Neural progenitor cell (in vitro differentiated cells): ENCODE measurements around the gene BAG5. TPM values are rescaled to one million over a fixed set of nuclear protein-coding genes. Genes with fewer than 3 reads are reported as not detected.

Experiments used
- DNase-seq: peaks from one replicate; pipeline ENCODE4 v3.0.0-alpha.2; 2016; ENCODE audit warnings: low spot score
- H2AFZ ChIP-seq: fragments of 200-600 bp; sonication (generic); replicated peaks from 2 replicates; pipeline ENCODE4 v1.6.1; 2016; ENCODE audit warnings: antibody characterized with exemption
- H3F3A ChIP-seq: fragments of 200-600 bp; sonication (generic); 2 replicates; pipeline ENCODE4 v1.6.1; 2016; ENCODE audit warnings: antibody characterized with exemption, low read depth
- H3K27ac ChIP-seq: fragments of 200-600 bp; sonication (generic); 2 replicates; pipeline ENCODE4 v1.5.1; 2016; ENCODE audit warnings: mild to moderate bottlenecking
- H3K27me3 ChIP-seq: fragments of 200-600 bp; sonication (generic); 2 replicates; pipeline ENCODE4 v1.6.1; 2016; ENCODE audit warnings: mild to moderate bottlenecking, moderate library complexity
- H3K36me3 ChIP-seq: fragments of 200-600 bp; sonication (generic); 2 replicates; pipeline ENCODE4 v1.5.1; 2016
- H3K4me1 ChIP-seq: fragments of 200-600 bp; sonication (generic); 2 replicates; pipeline ENCODE4 v1.6.1; 2016; ENCODE audit warnings: mixed run types
- H3K4me2 ChIP-seq: fragments of 200-600 bp; sonication (generic); 2 replicates; pipeline ENCODE4 v1.6.1; 2016
- H3K4me3 ChIP-seq: fragments of 200-600 bp; sonication (generic); 2 replicates; pipeline ENCODE4 v1.5.1; 2016
- H3K79me2 ChIP-seq: fragments of 200-600 bp; sonication (generic); 2 replicates; pipeline ENCODE4 v1.6.1; 2016; ENCODE audit warnings: low read depth
- H3K9ac ChIP-seq: fragments of 200-600 bp; sonication (generic); 2 replicates; pipeline ENCODE4 v1.6.1; 2016
- H3K9me3 ChIP-seq: fragments of 200-600 bp; sonication (generic); 2 replicates; pipeline ENCODE4 v1.5.1; 2016; ENCODE audit warnings: low read depth
- H4K20me1 ChIP-seq: fragments of 200-600 bp; sonication (generic); 2 replicates; pipeline ENCODE4 v1.6.1; 2016; ENCODE audit warnings: low read depth
- H3K27ac Mint-ChIP-seq: 3 replicates; pipeline ENCODE4 v1.8.0; 2021; ENCODE audit warnings: mixed read lengths
- H3K27me3 Mint-ChIP-seq: 2 replicates; pipeline ENCODE4 v1.8.0; 2022; ENCODE audit warnings: low read depth, mild to moderate bottlenecking, inconsistent platforms, moderate library complexity, mixed read lengths; ENCODE audit not compliant: insufficient read depth
- H3K36me3 Mint-ChIP-seq: 3 replicates; pipeline ENCODE4 v1.8.0; 2021; ENCODE audit warnings: mixed read lengths
- H3K4me1 Mint-ChIP-seq: 3 replicates; pipeline ENCODE4 v1.8.0; 2021; ENCODE audit warnings: mixed read lengths
- H3K4me3 Mint-ChIP-seq: 3 replicates; pipeline ENCODE4 v1.8.0; 2021; ENCODE audit warnings: mild to moderate bottlenecking, moderate library complexity, mixed read lengths
- H3K9me3 Mint-ChIP-seq: 3 replicates; pipeline ENCODE4 v1.8.0; 2020; ENCODE audit warnings: mixed read lengths
- CTCF ChIP-seq: fragments of 200-600 bp; sonication (generic); IDR thresholded peaks from 2 replicates; pipeline ENCODE4 v1.5.1; 2017; ENCODE audit warnings: antibody characterized with exemption, mild to moderate bottlenecking
- EZH2 ChIP-seq: fragments of 200-600 bp; sonication (generic); IDR thresholded peaks from 2 replicates; pipeline ENCODE4 v1.6.1; 2017; ENCODE audit warnings: antibody characterized with exemption, mild to moderate bottlenecking, moderate library complexity
- EZH2phosphoT487 ChIP-seq: fragments of 200-600 bp; sonication (generic); IDR thresholded peaks from 2 replicates; pipeline ENCODE4 v1.6.1; 2017; ENCODE audit warnings: antibody characterized with exemption
- total RNA-seq: library from RNA; depleted of rRNA; stranded (reverse); fragments of >200 nt; gene quantifications from 2 replicates; pipeline ENCODE4 v1.2.3, GENCODE V29; 2015; ENCODE audit warnings: low replicate concordance

BAG5 gene
- total RNA-seq, 1 donor from 2014 or later: 59.9 TPM

GRCh38 chr14:103562179-103562428 is 353 bp downstream of the BAG5 start:
- DNase-seq: peak; percentile 78
- H3K4me1 Mint-ChIP-seq: peaks cover 48% of the 10 kb centered on the region
- Histone ChIP-seq H4K20me1 (peaks cover 50% of the 10 kb centered on the region), H3F3A (peaks cover 37% of the 10 kb centered on the region), H3K27ac (peak overlapping the region; percentile 99), H3K27me3 (no peaks in the 10 kb centered on the region), H3K4me2 (peak overlapping the region; percentile 96), H3K36me3 (peaks cover 8% of the 10 kb centered on the region), H3K9me3 (no peaks in the 10 kb centered on the region), H3K9ac (peak overlapping the region; percentile 94), H3K4me1 (peaks cover 16% of the 10 kb centered on the region), H3K4me3 (peak overlapping the region; percentile 97), H3K79me2 (peaks cover 95% of the 10 kb centered on the region), H2AFZ (peak overlapping the region; percentile 84)
- TF ChIP-seq EZH2phosphoT487 (no peak), CTCF (no peak), EZH2 (no peak)
- peaks cover 13% of the 10 kb centered on the region for H3K36me3 Mint-ChIP-seq
- peak overlapping the region; percentile 95 for H3K4me3 Mint-ChIP-seq
- no peak overlapping the region for H3K27ac Mint-ChIP-seq
- no peaks in the 10 kb centered on the region for H3K9me3 Mint-ChIP-seq
- H3K27me3 Mint-ChIP-seq: no peaks in the 10 kb centered on the region

GRCh38 chr14:103561381-103562178 is 877 bp downstream of the BAG5 start:
- no peaks in the 10 kb centered on the region for H3K27me3 Mint-ChIP-seq
- H3K27me3 ChIP-seq: no peaks in the 10 kb centered on the region
- no peak overlapping the region for H2AFZ ChIP-seq
- peak overlapping the region; percentile 95 for H3K4me3 Mint-ChIP-seq
- H3K9me3 Mint-ChIP-seq: no peaks in the 10 kb centered on the region
- peaks cover 37% of the 10 kb centered on the region for H3F3A ChIP-seq
- peaks cover 94% of the 10 kb centered on the region for H3K79me2 ChIP-seq
- H3K4me3 ChIP-seq: peak overlapping the region; percentile 97
- peak overlapping the region; percentile 95 for H3K27ac Mint-ChIP-seq
- H3K36me3 Mint-ChIP-seq: peaks cover 12% of the 10 kb centered on the region
- peak overlapping the region; percentile 94 for H3K9ac ChIP-seq
- peaks cover 8% of the 10 kb centered on the region for H3K36me3 ChIP-seq
- peaks cover 49% of the 10 kb centered on the region for H3K4me1 Mint-ChIP-seq
- peaks cover 50% of the 10 kb centered on the region for H4K20me1 ChIP-seq
- peak; percentile 71 for DNase-seq
- H3K9me3 ChIP-seq: no peaks in the 10 kb centered on the region
- H3K4me1 ChIP-seq: peaks cover 16% of the 10 kb centered on the region
- H3K27ac ChIP-seq: peak overlapping the region; percentile 99
- H3K4me2 ChIP-seq: peak overlapping the region; percentile 96
- TF ChIP-seq EZH2 (no peak), CTCF (no peak), EZH2phosphoT487 (no peak)

GRCh38 chr14:103560691-103561090 is 1.8 kb downstream of the BAG5 start:
- peaks cover 8% of the 10 kb centered on the region for H3K36me3 ChIP-seq
- peaks cover 16% of the 10 kb centered on the region for H3K4me1 ChIP-seq
- H4K20me1 ChIP-seq: peaks cover 50% of the 10 kb centered on the region
- H3K9ac ChIP-seq: peak overlapping the region; percentile 94
- H3K4me3 ChIP-seq: peak overlapping the region; percentile 97
- Mint-ChIP-seq H3K36me3 (peaks cover 10% of the 10 kb centered on the region), H3K27ac (no peak overlapping the region), H3K27me3 (peaks cover under 1% of the 10 kb centered on the region), H3K4me3 (peak overlapping the region; percentile 95), H3K4me1 (peaks cover 49% of the 10 kb centered on the region), H3K9me3 (no peaks in the 10 kb centered on the region)
- no peak overlapping the region for H2AFZ ChIP-seq
- no peak for TF ChIP-seq EZH2phosphoT487
- no peak for TF ChIP-seq EZH2
- no peak for TF ChIP-seq CTCF
- H3K27me3 ChIP-seq: no peaks in the 10 kb centered on the region
- peaks cover 86% of the 10 kb centered on the region for H3K79me2 ChIP-seq
- no peaks in the 10 kb centered on the region for H3K9me3 ChIP-seq
- peak overlapping the region; percentile 96 for H3K4me2 ChIP-seq
- DNase-seq: no peak
- H3K27ac ChIP-seq: no peak overlapping the region
- peaks cover 37% of the 10 kb centered on the region for H3F3A ChIP-seq
